WI38 (cell line): Measurements from ENCODE around the gene TPST2.

Experiments
- H3K4me3 ChIP-seq: 2 replicates; pipeline ENCODE4 v1.5.1; 2011; ENCODE audit warnings: low read depth, mild to moderate bottlenecking, control low read depth, low read length
- TF ChIP-seq, protein P1 (sequence below): IDR thresholded peaks from 2 replicates; pipeline ENCODE4 v1.5.1; 2012; ENCODE audit warnings: low read depth, mild to moderate bottlenecking, control low read depth, low read length

The TPST2 gene

DNA sequence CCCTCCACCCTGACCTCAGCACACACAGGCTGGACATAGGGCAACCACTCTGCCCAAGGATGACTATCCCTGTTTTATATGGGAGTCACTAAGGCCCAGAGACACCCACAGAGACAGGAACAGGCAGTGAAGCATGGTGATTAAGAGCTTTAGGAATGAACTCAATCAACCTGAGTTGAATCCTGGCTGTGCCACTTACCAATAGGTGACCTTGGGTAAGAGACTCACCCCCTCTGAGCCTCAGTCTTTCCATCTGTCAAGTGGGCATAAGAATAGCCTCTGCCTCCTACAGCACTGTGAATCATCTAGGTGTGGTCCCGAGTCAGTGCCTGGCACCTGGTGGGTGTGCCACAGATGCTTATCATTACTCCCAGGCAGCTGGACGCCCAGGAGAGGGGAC, 21.1 kb upstream of the TPST2 start:
- TF ChIP-seq, protein P1, sequence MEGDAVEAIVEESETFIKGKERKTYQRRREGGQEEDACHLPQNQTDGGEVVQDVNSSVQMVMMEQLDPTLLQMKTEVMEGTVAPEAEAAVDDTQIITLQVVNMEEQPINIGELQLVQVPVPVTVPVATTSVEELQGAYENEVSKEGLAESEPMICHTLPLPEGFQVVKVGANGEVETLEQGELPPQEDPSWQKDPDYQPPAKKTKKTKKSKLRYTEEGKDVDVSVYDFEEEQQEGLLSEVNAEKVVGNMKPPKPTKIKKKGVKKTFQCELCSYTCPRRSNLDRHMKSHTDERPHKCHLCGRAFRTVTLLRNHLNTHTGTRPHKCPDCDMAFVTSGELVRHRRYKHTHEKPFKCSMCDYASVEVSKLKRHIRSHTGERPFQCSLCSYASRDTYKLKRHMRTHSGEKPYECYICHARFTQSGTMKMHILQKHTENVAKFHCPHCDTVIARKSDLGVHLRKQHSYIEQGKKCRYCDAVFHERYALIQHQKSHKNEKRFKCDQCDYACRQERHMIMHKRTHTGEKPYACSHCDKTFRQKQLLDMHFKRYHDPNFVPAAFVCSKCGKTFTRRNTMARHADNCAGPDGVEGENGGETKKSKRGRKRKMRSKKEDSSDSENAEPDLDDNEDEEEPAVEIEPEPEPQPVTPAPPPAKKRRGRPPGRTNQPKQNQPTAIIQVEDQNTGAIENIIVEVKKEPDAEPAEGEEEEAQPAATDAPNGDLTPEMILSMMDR: no peak
- H3K4me3 ChIP-seq: no peak overlapping the region

DNA sequence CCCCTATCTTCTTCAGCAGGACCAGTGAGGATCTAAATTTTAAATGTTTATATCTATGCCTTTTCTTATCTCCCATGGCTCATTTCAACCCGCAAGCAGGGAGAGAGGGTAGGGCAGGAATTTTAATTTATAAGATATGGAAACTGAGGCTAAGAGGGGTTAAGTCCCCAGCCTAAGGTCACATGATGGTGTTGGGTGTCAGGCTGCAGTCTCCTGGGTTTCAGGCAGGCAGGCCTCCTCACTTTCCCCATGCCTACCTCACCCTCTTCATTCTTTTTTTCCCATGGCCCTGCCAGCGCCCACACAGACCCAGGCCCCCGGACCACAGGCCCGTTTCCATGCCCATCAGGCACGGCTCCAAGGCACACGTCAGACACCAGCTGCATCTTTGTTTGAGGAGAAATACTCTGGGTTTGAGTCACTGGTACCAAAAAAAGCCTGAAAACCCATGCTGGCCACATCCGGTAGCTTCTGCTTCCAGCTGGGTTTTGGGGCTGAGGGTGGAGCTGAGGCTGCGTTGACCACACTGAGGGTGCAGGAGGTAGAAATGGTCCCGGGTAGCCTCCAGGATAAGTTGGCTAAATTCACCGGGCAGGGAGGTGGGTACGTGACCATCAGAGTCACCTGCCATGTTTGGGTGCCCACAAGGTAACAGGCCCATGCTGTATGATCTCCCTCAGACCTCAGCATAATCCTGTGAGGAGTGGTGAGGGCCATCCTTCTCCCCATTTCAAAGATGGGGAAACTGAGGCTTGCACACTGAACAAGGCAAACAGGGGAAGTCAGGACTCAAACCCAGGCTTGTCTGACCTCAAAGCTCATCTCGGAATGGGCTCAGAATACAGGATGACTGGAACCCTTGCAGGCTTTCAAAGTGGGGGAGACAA, 20.4 kb upstream of the TPST2 start:
- no peak overlapping the region for H3K4me3 ChIP-seq
- TF ChIP-seq, protein P1: no peak

DNA sequence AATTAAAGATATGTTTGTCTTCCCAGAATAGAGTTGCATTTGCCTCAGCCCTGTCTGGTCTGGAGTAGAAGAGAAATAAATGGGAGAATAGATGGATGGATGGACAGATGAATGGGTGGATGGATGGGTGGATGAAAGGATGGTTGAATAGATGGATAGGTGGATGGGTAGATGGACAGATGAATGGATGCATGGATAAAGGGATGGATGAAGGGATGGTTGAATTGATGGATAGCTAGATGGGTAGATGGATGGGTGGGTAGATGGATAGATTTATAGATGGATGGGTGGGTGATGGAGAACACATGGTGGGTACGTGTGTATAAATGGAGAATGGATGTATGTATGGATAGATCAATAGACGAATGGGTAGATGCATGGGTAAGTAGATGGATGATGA, 19.4 kb upstream of the TPST2 start:
- no peak overlapping the region for H3K4me3 ChIP-seq
- TF ChIP-seq, protein P1: no peak

DNA sequence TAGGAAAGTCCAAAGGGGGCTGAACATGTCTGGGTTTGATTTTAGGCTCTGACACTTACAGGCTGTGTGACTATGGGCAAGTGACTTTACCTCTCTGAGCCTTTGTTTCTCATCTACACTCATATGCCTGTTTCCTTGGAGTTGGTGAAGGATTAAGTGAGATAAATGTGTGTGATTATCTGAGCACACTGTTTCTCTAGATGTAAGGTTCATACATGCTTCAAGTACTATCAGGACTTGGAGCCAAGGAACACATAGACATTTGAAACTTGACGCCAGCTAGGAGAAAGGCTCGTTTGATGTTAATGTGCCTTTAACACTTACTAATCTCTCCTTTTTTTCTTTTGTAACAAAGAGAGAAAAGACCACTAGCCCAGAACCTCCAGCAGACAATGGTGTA, 18.2 kb upstream of the TPST2 start:
- TF ChIP-seq, protein P1: no peak

DNA sequence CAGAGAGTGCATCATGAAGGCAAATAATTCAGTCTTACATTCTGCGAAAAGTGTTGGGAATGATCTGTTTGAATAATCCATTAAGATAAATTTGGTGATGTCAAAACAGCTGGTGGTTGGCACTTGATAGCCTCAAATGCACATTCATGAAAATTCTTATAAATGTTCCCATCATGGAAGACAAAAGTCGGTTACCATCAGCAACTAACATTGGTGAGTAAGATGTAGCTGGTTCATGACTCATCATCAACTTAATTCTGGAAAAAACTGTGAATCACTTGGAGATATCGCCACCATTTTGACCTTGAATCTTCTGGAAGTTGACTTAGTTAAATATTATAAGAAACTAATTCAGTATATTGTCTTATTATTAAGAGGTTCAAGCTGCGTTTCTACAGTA, 16.7 kb upstream of the TPST2 start:
- TF ChIP-seq, protein P1: no peak
- H3K4me3 ChIP-seq: no peak overlapping the region

More for the DNA sequence above, 18.2 kb upstream of the TPST2 start:
- no peak overlapping the region for H3K4me3 ChIP-seq

DNA sequence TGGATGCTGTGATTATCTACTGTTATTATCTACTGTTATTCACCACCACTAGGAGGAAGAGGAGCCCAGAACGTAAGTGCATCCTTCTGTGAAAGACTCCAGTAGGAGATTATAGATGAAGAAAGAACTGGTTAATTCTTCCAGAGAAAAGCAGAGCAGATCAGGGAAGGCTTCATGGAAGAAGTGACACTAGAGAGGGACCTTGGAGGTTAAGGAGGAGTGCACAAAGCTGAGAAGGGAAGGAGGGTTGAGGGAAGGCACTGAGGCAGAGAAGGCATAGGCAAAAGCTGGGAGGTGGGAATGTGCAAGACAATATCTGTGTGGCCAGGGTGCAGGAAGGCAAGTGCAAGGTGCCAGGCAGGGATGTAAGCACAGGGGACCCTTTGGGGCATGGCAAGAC, 14.4 kb upstream of the TPST2 start:
- no peak overlapping the region for H3K4me3 ChIP-seq
- TF ChIP-seq, protein P1: no peak

DNA sequence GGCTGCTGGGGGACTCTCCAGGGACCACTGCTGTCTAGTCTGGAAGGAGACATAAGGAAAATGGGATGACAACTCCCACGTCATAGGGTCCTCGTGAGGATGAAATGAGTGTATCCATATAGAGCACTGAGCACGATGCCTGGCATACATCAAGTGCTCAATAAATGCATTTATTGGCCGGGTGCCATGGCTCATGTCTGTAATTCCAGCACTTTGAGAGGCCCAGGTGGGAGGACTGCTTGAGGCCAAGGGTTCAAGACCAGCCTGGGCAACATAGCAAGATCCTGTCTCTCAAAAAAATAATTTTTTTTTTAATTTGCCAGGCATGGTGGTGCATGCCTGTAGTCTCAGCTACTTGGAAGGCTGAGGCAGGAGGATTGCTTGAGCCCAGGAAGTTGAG, 12.2 kb upstream of the TPST2 start:
- TF ChIP-seq, protein P1: no peak
- H3K4me3 ChIP-seq: no peak overlapping the region
